Measurements from ENCODE around the gene P2RY8.
"Not testable (repeated sequence)": the region's sequence is repeated elsewhere in the genome, so short reads cannot be mapped to it uniquely, and the experiment has no call there.

The P2RY8 gene

DNA sequence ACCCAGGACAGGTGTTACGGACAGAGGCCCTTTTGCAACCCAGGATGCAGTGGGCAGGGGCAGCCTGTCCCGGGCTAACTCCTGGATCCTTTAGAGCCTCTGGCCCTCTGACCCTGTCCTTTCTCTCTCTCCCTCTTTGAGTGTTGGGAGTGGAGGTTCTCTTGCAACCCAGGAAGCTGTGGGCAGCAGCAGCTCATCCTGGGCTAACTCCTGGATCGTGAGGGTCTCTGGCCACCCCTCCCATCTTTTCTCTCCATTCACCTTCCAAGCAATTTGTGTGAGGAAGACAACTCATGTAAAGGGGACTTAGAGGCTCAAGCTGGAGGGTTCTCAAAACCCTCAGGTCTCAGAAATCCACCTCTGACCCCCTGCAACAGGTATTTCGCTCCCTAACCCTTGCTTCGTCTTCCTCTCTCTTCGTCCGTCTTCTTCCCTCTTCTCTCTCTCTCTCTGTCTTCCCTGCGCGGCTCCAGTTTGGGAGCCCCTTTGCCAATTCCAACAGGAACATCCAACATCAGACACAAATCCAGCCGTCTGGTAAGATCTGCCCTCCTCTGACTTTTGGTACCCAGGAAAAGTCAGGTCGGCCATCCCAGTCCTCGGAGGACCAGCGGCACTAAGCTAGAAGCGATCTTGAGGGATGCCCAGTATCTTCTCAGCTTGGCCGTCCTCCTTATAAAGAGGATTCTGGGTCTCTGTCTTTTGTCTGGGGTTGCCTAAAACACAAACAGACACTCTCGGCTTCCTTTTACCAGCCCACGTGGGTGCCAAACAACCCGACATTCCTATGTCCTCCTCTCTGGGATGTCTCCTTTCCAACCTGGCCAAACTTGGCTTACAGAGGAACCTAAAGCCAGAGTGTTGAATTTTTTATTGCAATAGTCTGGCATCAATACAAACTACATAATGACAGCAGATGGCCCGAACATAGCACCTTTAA is 92.2 kb downstream of the P2RY8 start:
- DNase-seq (ENCODE audit: low spot score): no peak

DNA sequence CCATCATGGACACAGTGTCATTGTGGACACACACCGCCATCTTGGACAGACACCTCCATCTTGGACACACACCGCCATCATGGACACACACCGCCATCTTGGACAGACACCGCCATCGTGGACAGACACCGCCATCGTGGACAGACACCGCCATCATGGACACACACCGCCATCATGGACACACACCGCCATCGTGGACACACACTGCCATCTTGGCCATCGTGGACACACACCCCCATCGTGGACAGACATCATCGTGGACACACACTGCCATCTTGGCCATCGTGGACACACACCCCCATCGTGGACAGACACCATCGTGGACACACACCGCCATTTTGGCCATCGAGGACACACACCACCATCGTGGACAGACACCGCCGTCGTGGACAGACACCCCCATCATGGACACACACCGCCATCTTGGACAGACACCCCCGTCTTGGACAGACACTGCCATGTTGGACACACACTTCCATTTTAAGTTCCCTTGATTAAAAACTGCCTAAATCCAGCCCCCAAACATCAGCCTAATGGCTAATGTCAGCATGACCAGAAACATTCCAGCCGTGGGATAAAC is 93.4 kb downstream of the P2RY8 start:
- DNase-seq (ENCODE audit: low spot score): no peak

DNA sequence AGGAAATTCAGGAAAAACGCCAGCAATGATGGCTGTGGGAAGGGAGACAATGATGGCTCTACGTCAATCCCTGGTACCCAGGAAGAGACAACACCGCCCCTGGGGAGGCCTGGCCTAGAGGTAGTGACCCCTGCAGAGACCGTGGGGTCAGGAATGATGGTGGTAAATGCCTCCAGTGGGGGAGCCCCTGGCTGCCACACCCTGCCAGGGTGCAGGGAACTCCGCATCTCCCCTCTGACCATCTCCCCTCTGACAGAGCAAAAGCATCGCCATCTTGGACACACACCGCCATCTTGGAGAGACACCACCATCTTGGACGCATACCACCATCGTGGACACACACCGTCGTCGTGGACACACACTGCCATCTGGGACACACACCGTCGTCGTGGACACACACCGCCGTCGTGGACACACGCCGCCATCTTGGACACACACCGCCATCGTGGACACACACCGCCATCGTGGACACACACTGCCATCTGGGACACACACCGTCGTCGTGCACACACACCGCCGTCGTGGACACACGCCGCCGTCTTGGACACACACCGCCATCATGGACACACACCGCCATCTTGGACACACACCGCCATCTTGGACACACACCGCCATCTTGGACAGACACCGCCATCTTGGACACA is 94.1 kb downstream of the P2RY8 start:
- DNase-seq (ENCODE audit: low spot score): no peak

DNA sequence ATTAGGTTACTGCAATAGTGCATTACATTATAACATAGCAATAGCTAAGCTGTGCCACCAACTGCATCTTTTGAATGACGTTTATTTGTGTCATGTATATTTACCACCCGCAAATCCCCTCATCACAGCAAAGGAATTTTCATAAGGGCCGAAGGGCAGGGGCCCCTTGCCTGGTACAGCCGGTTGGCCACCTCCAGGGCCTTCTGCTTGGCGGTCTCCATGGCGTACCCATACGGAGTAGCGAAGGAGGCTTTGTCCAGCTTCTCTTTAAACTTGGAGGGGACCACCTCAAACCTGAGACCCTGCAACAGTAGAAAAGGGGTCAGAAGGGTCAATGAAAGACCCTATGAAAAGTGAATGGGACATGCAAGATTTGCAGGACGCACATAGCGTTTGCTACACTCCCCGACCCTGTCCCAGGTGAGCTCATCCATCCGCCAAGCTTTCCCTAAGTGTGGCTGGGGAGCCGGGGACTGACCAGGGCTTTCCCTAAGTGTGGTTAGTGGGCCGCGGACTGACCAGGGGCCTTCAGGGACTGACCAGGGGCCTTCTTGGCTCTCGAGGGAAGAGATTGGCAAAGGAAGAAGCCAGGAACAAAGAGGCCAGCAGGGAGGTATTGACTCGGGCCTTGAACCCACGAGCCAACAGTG is 94.8 kb downstream of the P2RY8 start:
- no peak for DNase-seq (ENCODE audit: low spot score)

DNA sequence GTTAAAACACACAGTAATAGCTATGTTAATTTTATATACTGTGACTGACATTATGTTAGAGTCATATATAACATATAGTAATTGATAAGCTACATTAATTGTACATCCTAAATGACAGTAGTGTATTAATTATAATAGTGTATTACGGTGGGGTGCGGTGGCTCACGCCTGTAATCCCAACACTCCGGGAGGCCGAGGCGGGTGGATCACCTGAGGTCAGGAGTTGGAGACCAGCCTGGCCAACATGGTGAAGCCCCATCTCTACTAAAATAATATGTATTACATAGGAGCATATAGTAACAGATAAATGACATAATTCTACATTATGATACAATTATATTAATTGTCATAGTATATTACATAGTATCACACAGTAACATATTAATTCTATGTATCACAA is 96.5 kb downstream of the P2RY8 start:
- DNase-seq (ENCODE audit: low spot score): no peak

DNA sequence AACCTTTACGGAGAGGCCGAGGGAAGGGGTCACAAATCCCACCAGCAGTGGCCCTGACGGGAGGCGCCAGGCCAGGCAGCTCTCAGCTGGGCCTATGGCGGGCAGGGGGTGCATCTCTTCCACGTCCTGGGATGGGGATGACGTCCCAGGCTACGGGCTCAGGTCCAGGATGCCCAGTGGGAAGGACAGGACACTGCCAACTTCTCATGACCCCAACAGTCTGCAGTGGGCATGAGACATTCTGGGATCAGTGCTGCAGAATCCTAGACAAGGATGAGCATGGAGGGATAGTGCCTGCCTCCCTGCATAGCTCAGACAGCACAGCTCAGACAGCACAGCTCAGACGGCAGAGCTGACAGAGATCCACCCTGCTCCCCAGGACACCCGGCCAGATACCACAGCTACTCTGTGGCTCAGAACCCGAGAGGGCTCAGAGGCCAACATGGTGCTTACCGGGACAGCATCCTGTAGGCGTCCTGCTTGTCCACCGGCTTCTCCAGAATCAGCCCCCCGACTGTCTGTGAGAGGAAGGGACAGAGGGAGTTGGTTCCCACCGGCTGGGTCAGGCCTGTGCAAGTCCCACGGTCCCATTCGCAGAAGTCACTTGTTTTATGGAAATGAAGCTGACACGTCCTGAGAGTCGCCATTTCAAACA is 101.6 kb downstream of the P2RY8 start:
- no peak for DNase-seq (ENCODE audit: low spot score)

DNA sequence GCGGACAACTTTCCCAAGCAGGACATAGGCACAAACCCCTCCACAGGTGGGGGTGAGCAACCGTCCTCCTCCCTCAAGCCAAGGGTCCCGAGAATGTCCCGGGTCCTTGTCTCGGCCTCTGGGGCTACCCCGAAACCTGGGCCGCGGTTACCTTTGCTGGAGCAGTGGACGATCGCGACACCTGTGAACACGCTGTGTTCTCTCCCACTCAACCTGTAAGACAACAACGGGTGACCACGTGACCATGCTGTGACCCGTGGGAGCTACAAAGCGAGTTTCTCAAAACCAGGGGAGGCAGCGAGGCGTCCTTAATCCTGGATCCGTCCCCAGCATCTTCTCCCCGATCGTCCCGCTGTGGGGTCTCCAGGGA is 102.1 kb downstream of the P2RY8 start:
- no peak for DNase-seq (ENCODE audit: low spot score)

DNA sequence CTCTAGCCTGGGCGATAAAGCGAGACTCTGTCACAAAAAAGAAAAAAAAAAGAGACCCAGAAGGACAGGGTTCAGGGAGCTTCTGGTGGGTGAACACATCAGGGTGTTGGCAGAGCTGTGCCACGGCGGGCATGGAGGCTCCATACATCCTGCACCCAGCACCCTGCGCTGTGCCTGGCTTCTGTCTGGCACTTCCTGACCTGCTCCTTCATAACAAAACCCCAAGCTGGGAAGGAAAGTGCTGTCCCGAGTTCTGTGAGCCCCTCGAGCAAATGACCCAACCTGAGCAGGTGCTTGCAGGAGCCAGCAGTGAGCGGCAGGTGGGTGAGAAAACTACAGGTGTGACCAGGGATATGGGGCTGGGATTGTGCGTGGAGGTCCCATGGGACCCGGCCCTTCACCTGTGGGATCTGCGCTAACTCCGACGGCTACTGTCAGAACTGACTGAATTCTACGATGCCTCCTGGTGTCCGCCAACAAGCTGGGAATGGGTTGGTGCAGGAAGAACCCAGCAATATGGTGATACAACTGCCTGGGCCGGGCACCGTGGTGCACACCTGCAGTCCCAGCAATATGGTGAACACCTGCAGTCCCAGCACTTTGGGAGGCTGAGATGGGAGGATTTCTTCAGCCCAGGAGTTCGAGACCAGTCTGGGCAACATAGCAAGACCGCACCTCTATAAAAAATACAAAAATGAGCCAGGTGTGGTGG is 103.2 kb downstream of the P2RY8 start:
- DNase-seq (ENCODE audit: low spot score): no peak

DNA sequence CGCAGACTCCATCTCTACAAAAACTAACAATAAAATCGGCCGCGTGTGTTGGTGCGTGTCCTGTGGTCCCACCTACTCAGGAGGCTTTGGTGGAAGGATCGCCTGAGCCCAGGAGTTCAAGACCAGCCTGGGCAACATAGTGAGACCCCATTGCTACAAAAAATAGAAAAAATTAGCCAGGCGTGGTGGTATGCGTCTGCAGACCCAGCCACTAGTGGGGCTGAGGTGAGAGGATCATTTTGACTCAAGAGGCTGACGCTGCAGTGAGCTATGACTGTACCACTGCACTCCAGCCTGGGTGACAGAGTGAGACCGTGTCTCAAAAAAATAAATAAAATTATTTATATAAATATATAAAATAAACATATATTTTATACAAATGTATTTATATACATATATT is 106.5 kb downstream of the P2RY8 start:
- no peak for DNase-seq (ENCODE audit: low spot score)

DNA sequence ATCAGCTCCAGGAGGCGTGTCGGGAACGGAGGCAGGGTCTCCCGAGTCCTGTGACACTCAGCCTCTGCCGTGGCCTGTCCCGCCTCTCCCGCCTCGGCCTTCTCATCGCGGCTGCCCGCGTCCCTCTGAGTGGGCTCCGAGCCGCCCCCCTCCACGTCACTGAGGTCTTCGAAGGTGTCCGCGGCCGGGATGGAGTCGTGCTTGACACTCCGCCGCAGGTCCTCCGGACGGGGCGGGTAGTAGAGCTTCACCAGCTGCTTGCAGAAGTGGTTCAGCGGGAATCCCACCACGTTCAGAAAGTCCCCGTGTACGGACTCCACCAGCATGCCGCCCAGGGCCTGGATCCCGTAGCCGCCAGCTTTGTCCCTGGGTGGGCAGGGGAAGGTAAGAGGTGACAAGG is 109.2 kb downstream of the P2RY8 start:
- DNase-seq (ENCODE audit: low spot score): no peak

DNA sequence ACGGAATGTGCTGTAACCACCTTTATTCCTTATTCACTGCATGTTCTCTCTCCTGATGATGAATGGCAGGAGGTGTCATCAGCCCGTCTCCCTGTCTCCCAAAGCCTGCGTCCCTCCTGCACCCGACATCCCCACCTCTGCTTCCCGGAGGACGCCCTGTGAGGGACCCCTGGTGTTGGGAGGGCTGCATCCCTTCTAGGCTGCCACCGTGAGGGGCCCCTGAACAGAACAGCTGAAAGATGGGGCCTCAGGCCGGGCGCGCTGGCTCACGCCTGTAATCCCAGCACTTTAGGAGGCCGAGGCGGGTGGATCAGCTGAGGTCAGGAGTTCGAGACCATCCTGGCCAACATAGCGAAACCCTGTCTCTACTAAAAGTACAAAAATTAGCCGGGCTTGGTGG is 110.7 kb downstream of the P2RY8 start:
- not testable (repeated sequence) for DNase-seq (ENCODE audit: low spot score)

DNA sequence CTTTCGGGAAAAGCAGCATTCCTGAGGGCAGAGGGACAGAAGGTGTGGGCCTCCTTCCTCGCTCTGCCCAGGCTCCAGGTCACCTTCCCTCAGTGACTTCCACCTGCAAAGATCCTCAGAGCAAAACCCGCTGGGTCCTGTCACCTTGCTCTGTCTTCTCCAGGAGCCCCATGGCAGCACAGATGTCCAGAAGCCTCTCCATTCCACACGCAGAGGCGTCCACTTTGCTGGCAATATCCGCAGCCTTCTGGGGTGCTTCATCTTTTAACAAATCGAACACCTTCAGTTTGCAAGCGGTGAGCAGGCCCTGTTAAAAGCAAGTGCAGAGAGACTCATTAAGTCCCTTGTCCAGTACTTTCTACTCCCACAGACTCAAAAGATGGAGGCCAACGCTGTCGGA is 111.6 kb downstream of the P2RY8 start:
- no peak for DNase-seq (ENCODE audit: low spot score)

DNA sequence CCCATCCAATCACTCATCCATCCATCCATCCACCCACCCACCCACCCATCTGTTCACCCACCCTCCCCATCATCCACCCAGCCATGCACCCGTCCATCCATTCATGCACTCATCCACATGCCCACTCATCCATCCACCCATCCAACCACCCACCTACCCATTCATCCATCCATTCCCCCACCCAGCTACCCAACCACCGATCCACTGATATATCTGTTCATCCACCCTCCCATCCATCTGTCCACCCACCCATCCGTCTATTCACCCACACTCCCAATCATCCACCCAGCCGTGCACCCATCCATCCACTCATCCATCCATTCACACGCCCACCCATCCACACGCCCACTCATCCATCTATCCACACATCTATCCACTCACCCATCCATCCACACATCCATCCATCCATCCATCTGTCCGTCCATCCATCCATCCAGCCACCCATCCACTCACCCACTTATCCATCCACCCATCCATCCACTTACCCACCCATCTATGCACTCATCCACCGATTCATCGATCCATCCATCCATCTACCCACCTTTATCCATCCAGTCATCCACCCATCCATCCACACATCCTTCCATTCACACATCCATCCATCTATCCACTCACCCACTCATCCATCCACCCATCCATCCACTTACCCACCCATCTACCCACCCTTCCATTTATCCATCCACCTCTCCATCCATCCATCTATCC is 112.7 kb downstream of the P2RY8 start:
- no peak for DNase-seq (ENCODE audit: low spot score)

DNA sequence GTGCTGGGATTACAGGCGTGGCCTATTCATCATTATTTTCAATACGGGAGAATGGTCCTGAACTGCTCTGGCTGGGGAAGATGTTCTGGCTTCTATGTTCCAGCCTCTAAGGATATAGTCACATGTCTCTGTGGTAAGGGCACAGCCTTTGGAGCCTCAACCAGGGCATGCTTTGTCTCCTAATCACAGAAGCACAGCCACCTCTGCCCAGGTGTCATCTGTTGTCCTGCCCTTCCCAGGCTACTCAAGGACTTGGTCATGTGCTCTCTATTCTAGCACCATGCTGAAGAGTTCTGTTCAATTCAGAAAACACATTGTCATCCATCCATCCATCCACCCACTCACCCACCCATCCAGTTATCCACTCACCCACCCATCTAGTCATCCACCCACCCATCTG is 113.8 kb downstream of the P2RY8 start:
- no peak for DNase-seq (ENCODE audit: low spot score)

DNA sequence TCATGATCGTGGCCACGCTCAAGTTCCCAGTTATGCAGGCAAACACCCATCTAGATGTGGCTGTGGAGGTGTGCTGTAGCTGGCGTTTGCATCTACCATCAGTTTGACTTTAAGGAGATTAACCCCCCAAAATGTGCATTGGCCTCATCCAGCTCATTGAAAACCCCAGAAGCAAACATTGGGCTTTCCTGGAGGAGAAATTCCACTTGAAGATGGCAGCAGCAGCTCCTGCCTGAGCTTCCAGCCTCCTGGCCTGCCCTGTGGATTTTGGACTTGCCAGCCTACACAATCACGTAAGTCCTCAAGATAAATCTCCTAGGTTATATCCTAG is 114.9 kb downstream of the P2RY8 start:
- DNase-seq (ENCODE audit: low spot score): no peak

DNA sequence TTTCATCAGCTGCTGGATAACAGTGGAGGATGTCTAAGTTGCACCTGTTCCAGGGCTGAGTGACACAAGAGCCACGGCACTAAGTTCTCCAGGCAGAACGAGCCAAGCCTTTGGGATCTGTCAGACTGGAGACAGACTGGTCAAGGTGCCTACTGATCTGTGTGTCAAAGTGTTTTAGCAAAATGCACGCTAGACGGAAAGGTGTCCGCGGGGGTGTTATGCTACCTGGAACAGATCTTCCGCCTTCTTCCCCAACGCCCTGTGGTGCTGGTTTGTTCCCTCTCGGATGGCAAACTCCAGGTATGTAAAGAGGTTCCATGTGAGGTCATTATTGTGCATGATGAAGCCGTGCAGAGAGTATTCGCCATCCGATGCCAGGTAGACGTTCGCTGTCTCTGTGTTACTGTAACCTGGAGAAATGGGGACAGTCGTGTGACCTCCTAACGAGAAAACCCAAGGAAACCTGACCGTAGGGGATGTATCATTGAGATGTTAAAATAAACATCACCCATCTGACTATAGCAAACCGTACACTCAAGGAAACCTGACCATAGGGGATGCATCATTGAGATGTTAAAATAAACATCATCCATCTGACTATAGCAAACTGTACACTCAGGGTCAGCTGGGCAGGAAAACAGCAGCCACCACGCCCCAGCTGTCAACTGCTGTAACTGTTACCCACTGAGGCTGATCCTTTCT is 115.4 kb downstream of the P2RY8 start:
- DNase-seq (ENCODE audit: low spot score): no peak

DNA sequence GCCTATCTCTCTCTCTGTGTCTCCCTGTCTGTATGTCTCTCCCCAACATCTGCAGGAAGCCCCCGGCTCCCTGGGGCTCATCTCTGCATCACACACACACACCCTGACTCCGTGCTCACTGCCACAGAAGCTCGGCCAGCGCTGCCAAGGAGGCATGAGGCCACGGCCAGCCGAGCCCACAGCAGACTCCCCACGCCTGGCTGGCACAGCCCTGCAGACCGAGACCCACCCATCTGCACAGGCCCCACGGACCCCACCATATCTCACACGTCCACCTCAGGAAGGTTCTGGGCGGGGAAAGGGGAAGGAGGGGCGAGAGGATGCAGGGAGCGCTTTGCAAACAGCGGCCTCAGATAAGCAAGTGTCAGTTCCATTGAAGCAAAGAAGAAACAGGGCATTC is 116.6 kb downstream of the P2RY8 start:
- DNase-seq (ENCODE audit: low spot score): no peak

DNA sequence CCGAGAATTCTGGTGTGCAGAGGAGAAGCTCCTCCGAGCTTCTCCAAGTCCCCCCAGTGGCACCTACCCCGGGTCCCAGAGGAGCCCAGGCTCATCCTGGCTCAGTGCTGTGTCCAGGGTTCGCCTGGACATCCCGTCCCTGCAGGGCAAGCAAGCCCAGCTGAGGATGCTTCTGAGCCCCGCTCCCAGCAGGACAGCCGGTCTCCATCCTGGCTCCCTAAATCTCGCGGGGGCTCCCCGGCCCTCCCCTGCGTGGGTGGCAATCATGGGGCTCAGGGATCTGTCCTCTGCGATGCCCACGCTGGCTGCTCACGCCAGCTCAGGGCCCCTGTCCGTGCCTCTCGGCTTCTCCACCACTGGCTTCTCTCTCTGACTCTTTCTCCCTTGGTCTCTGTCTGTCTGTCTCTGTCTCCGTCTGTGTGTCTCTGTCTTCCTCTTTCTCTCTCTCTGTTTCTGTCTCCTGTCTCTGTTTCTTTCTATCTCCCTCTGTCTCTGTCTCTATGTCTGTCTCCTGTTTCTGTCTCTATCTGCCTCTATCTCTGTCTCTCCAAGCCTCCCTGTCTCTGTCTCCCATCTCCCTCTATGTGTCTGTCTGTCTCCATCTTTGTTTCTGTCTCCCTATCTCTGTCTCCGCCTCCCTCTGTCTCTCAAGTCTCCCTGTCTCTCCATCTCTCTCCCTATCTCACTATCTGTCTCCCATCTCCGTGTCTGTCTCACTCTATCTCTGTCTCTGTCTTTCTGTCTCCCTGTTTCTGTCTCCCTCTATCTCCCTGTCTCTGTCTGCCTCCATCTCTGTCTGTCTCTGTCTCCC is 117.2 kb downstream of the P2RY8 start:
- no peak for DNase-seq (ENCODE audit: low spot score)

DNA sequence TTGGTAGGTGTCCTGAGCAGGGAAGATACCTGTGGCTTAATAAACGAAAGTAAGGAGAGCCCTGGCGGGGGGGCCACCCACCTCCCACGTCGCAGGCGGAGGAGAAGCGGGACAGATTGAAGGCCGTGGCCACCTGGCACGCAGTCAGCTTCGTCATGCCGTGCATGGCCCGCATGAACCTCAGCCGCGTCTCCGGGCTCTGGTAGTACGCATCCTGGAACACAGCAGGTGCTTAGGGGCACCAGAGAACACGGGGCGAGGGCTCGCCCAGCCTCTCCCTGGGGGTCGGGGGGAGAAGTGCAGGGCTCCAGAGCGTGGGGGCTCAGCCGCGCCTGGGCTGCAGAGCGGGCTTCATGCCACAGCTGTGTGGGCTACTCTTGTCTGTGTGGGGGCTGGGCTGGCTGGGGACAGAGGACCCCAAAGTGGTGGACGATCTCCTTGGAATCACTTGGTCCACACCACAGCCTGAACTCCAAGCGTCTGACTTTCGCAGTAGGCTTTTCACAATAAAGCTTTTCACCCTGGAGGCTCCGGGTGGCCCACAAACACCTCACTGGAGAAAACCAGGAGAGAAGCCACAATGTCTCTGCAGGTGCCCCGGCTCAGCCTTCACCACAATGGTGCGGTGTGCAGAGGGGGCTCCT is 118.0 kb downstream of the P2RY8 start:
- DNase-seq (ENCODE audit: low spot score): no peak
